H1 (cell line): ENCODE data around the gene STRN4. TPM values are rescaled to one million over a fixed set of nuclear protein-coding genes. Genes with fewer than 3 reads are reported as not detected.

ENCODE experiments used
- BACH1 ChIP-seq: IDR thresholded peaks from 2 replicates; pipeline ENCODE4 v1.6.1; 2012; ENCODE audit warnings: low read length, improper control_type of control experiment
- CHD7 ChIP-seq: fragments of 300-600 bp; sonication (generic); IDR thresholded peaks from 2 replicates; pipeline ENCODE4 v1.7.1; 2012; ENCODE audit warnings: low read length, moderate library complexity, mild to moderate bottlenecking, inconsistent platforms; ENCODE audit not compliant: insufficient replicate concordance
- HDAC2 ChIP-seq, 2 experiments: fragments of 300-600 bp in 1 of 2; sonication (generic) in 1 of 2; IDR thresholded peaks; 2 replicates each; pipeline ENCODE4 v1.6.1; 2011 to 2012; ENCODE audit warnings: low read depth in 2 of 2, low read length in 2 of 2, mild to moderate bottlenecking in 2 of 2, moderate library complexity in 2 of 2, borderline replicate concordance in 1 of 2, inconsistent platforms in 1 of 2
- JUND ChIP-seq: IDR thresholded peaks from 2 replicates; pipeline ENCODE4 v1.6.1; 2011; ENCODE audit warnings: mild to moderate bottlenecking, improper control_type of control experiment, low read length
- MAX ChIP-seq: IDR thresholded peaks from 2 replicates; pipeline ENCODE4 v1.6.1; 2012; ENCODE audit warnings: inconsistent platforms
- POLR2A ChIP-seq, 2 experiments: IDR thresholded peaks; 1 replicate in 1 of 2; 2 replicates in 1 of 2; pipeline ENCODE4 v1.6.1; 2011; ENCODE audit warnings: low read depth in 2 of 2, low read length in 2 of 2, mild to moderate bottlenecking in 2 of 2; ENCODE audit errors: control extremely low read depth in 1 of 2
- RBBP5 ChIP-seq: IDR thresholded peaks from 2 replicates; pipeline ENCODE4 v1.7.1; 2012; ENCODE audit warnings: low read depth, mild to moderate bottlenecking, inconsistent platforms, low read length, moderate library complexity, borderline replicate concordance
- SIN3A ChIP-seq, 2 experiments: IDR thresholded peaks in 1 of 2; conservative IDR thresholded peaks in 1 of 2; 2 replicates each; pipeline ENCODE4 v1.6.1; 2011 to 2012; ENCODE audit warnings: low read length in 2 of 2, improper control_type of control experiment in 1 of 2, low read depth in 1 of 2, mild to moderate bottlenecking in 1 of 2
- TAF7 ChIP-seq: optimal IDR thresholded peaks from 2 replicates; pipeline ENCODE3; 2011; ENCODE audit warnings: low read depth, mild to moderate bottlenecking, inconsistent platforms, low read length, moderate library complexity, borderline replicate concordance
- polyA plus RNA-seq, 7 experiments: library from polyadenylated mRNA; depleted of rRNA in 3 of 7; stranded (reverse) in 5 of 7; unstranded in 2 of 7; fragments of >200 nt in 5 of 7; fragments of 200-250 nt in 2 of 7; gene quantifications; 1 replicate in 5 of 7; 2 replicates in 1 of 7; 4 replicates in 1 of 7; pipeline versions ENCODE4 v1.2.1 to v1.2.3, GENCODE V29; 2011 to 2013; ENCODE audit warnings: missing spikeins in 2 of 7, mixed read lengths in 2 of 7
- total RNA-seq: library from RNA; stranded (reverse); fragmentation: NEBNext Ultra II Directional; extraction: Animal tissue kit (Norgen Biotek cat#: 25700); gene quantifications from 2 replicates; pipeline ENCODE4 v1.2.1, GENCODE V29; 2021

The STRN4 gene
- total and polyA plus RNA-seq, 2 of the 8 experiments (the other 6 are each of a cell fraction or from before 2014, with no cell fraction given), result 120 to 187 TPM

GRCh38 chr19:46786236-46787039, 40.2 kb upstream of the STRN4 start (continued):
- peak; percentile 81 to 89 for TF ChIP-seq SIN3A (conservative IDR thresholded peaks at IDR 0.05 in 1 of 2, IDR thresholded peaks at IDR 0.05 in 1 of 2; ENCODE audit: low read depth in 1 of 2, low read length in 2 of 2)
- 0 out of 4 replicates have a peak, but pooled peaks of 1 of the 2 experiments have one; percentile 13 for TF ChIP-seq HDAC2 (IDR thresholded peaks at IDR 0.05; ENCODE audit: borderline replicate concordance in 1 of 2, low read depth in 2 of 2, low read length in 2 of 2)
- TF ChIP-seq CHD7, result no peak
- TF ChIP-seq POLR2A (IDR thresholded peaks at IDR 0.05; ENCODE audit: control extremely low read depth in 1 of 2, low read depth in 2 of 2, low read length in 2 of 2), result no peak; a peak in 1 of 3 replicates
- TF ChIP-seq BACH1, result peak; percentile 58; the same call in 1 of the 2 replicates
- TF ChIP-seq RBBP5, result no peak
- peak; percentile 15 for TF ChIP-seq TAF7
- peak; percentile 87 for TF ChIP-seq MAX
- TF ChIP-seq JUND, result 0 out of 2 replicates have a peak, but pooled peaks have one; percentile 28
